Measurements from ENCODE around the gene PRF1. TPM values are rescaled to one million over a fixed set of nuclear protein-coding genes. Genes with fewer than 3 reads are reported as not detected.

PRF1 gene
- total and polyA plus RNA-seq, 2 of the 13 experiments (the other 11 are each of a cell fraction or from before 2014, with no cell fraction given) = 1.00 to 1.4 TPM

DNA sequence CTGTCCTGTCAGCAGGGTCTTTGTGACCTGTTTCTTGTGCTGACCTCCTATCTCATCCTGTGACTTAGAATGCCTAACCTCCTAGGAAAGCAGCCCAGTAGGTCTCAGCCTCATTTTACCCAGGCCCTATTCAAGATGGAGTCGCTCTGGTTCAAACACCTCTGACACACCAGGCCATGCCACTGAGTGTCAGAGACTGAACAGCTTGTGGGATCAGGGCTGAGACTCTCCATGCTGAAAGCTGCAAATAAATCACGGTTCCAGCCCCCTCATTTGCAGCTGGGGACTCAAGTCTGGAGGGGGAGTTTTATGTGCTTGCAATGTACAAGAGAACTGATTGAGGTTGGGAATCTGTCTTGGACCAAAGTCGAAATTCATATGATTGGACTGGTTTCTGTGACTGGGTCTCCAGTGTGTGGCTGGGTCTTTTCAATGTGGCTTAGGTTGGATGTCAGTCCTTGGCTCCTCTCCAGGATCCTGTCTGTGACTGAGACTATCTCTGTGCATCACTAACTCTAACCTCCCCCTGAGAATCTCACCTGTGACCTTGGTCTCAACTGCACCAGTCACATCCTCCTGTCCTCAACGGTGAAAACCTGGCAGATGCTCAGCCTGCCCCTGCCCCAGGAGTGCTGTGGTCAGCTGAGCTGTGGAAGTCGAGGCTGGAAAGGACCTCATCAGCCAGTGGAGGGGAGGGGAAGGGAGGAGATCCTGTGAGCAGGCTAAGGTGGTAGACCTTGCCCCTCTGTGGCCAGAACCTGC, 11.7 kb downstream of the PRF1 start:
- CTCF ChIA-PET (ENCODE audit: low intra/inter-chr PET ratio, low total read pairs) = no interaction called here
- BruUV-seq (replicated peaks) = no TSS peak
- no peak for TF ChIP-seq ZC3H4 (CRISPR knock-in tag; IDR thresholded peaks at IDR 0.05; ENCODE audit: borderline replicate concordance)
- TF ChIP-seq ARNTL (CRISPR knock-in tag; IDR thresholded peaks at IDR 0.05) = no peak
- TF ChIP-seq ZNF343 (CRISPR knock-in tag; IDR thresholded peaks at IDR 0.05) = no peak
- no peak for TF ChIP-seq ZNF788 (CRISPR knock-in tag; IDR thresholded peaks at IDR 0.05; ENCODE audit: borderline replicate concordance)
- TF ChIP-seq ZNF431 (CRISPR knock-in tag; IDR thresholded peaks at IDR 0.05; ENCODE audit: borderline replicate concordance, low read depth) = no peak
- no peak for TF ChIP-seq ADNP (CRISPR knock-in tag; IDR thresholded peaks at IDR 0.05)
- Histone ChIP-seq H3K27me3 (ENCODE audit: control insufficient read depth in 1 of 2, insufficient read depth in 2 of 2, low read length in 2 of 2) (peaks cover 0 to 3% of the 10 kb centered on the region in 2 experiments; a peak in 1 of 5 replicates), H3K9ac (ENCODE audit: insufficient read depth, low read depth, low read length) (no peak overlapping the region), H3K4me2 (ENCODE audit: low read depth, low read length) (no peak overlapping the region), H3K4me3 (replicated peaks in 1 of 3; ENCODE audit: insufficient read depth in 1 of 3, low read depth in 2 of 3, low read length in 3 of 3) (no peak overlapping the region), H3K9me3 (ENCODE audit: low read length) (no peaks in the 10 kb centered on the region), H3K4me1 (ENCODE audit: insufficient read depth, low read length) (peaks cover 20% of the 10 kb centered on the region), H4K20me1 (ENCODE audit: insufficient read depth, low read length) (no peaks in the 10 kb centered on the region), H3K36me3 (replicated peaks in 1 of 2; ENCODE audit: control insufficient read depth in 1 of 2, insufficient read depth in 2 of 2, low read length in 2 of 2) (no peaks in the 10 kb centered on the region), H2AFZ (ENCODE audit: low read length) (no peak overlapping the region), H3K27ac (ENCODE audit: extremely low read length, insufficient read depth, low read length) (no peak overlapping the region), H3K79me2 (ENCODE audit: insufficient read depth, low read length) (no peaks in the 10 kb centered on the region)
- ATAC-seq = no peak
- FAIRE-seq = no peak
- WGBS (ENCODE audit: low lambda C conversion rate) = 50% methylated on average over 4 of the region's 5 CpGs
- intact Hi-C loops (cut with micrococcal nuclease; ENCODE audit: unreplicated experiment) (no loop called here), in situ Hi-C loops (cut with HindIII; ENCODE audit: extremely low pct_ligation_motif_present, low pct_unique_long_range_greater_than_20kb) (no loop called here)
- POLR2A ChIA-PET = no interaction called here
- no peak for DNase-seq (ENCODE audit: low spot score)

DNA sequence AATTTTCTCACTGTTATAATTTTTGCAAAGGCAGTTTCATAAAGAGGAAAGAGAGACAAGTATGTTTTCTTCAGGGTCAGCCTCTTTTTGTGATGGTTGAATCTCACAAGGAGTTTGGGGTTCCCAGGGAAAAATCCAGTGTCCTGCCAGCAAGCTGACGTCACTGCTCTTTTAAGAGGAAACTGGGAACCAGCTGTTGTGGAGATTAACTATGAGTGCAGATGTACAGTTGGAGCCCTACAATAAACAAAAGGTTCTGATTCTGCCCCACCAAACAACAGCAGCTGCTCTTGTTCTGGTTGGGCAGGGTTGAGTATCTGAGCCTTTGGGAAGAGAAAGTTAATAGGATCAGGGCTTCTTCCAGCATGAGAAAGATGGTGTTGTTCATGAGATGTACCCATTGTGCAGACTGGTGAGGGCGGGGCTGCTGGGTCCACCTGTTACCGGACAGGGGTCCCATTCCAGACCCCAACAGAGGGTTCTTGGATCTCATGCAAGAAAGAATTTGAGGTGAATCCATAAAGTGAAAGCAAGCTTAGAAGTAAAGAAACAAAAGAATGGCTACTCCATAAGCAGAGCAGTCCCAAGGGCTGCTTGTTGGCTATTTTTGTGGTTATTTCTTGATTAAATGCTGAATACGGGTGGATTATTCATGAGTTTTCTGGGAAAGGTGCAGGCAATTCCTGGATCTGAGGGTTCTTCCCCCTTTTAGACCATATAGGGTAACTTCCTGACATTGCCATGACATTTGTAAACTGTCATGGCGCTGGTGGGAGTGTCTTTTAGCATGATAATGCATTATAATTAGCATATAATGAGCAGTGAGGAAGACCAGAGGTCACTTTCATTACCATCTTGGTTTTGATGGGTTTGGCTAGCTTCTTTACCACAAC, 12.5 kb downstream of the PRF1 start:
- no peaks in the 10 kb centered on the region for H3K36me3 ChIP-seq (replicated peaks in 1 of 2; ENCODE audit: control insufficient read depth in 1 of 2, insufficient read depth in 2 of 2, low read length in 2 of 2)
- ChIA-PET CTCF (ENCODE audit: low intra/inter-chr PET ratio, low total read pairs) (no interaction called here), POLR2A (no interaction called here)
- intact Hi-C loops (cut with micrococcal nuclease; ENCODE audit: unreplicated experiment) = no loop called here
- in situ Hi-C loops (cut with HindIII; ENCODE audit: extremely low pct_ligation_motif_present, low pct_unique_long_range_greater_than_20kb) = no loop called here
- no peak overlapping the region for H3K9ac ChIP-seq (ENCODE audit: insufficient read depth, low read depth, low read length)
- TF ChIP-seq ZEB1 (IDR thresholded peaks at IDR 0.05; ENCODE audit: insufficient replicate concordance, low read depth) (no peak), POLR2G (IDR thresholded peaks at IDR 0.05; ENCODE audit: low read depth, low read length) (no peak), ZC3H4 (CRISPR knock-in tag; IDR thresholded peaks at IDR 0.05; ENCODE audit: borderline replicate concordance) (no peak), WIZ (CRISPR knock-in tag; IDR thresholded peaks at IDR 0.05) (no peak), CREB1 (IDR thresholded peaks at IDR 0.05) (0 out of 2 replicates have a peak, but pooled peaks have one; percentile 44), CREB1 (CRISPR knock-in tag; IDR thresholded peaks at IDR 0.05) (no peak)
- H4K20me1 ChIP-seq (ENCODE audit: insufficient read depth, low read length) = no peaks in the 10 kb centered on the region
- H3K27ac ChIP-seq (ENCODE audit: extremely low read length, insufficient read depth, low read length) = no peak overlapping the region
- ATAC-seq = no peak
- no peaks in the 10 kb centered on the region for H3K9me3 ChIP-seq (ENCODE audit: low read length)
- 68% methylated on average over 5 of the region's 5 CpGs for WGBS (ENCODE audit: low lambda C conversion rate)
- no peaks in the 10 kb centered on the region for H3K79me2 ChIP-seq (ENCODE audit: insufficient read depth, low read length)
- H3K27me3 ChIP-seq (ENCODE audit: control insufficient read depth in 1 of 2, insufficient read depth in 2 of 2, low read length in 2 of 2) = peaks cover 0 to 3% of the 10 kb centered on the region in 2 experiments; a peak in 1 of 5 replicates
- BruUV-seq (replicated peaks) = no TSS peak
- no peak for FAIRE-seq
- no peak for DNase-seq (ENCODE audit: low spot score)
- H3K4me3 ChIP-seq (replicated peaks in 1 of 3; ENCODE audit: insufficient read depth in 1 of 3, low read depth in 2 of 3, low read length in 3 of 3) = no peak overlapping the region
- no peak overlapping the region for H2AFZ ChIP-seq (ENCODE audit: low read length)
- H3K4me2 ChIP-seq (ENCODE audit: low read depth, low read length) = no peak overlapping the region
- H3K4me1 ChIP-seq (ENCODE audit: insufficient read depth, low read length) = peaks cover 12% of the 10 kb centered on the region
